ENCODE measurements around the gene UBL4B. TPM values are rescaled to one million over a fixed set of nuclear protein-coding genes. Genes with fewer than 3 reads are reported as not detected.

The UBL4B gene
- total RNA-seq, 1 experiment from 2014 or later = not detected

GRCh38 chr1:110092991-110093390 lies 19.3 kb upstream of the UBL4B start:
- DNase-seq = no peak
- Histone ChIP-seq H3K9me3 (replicated peaks) (no peaks in the 10 kb centered on the region), H3K36me3 (no peaks in the 10 kb centered on the region), H3K4me1 (peaks cover 4% of the 10 kb centered on the region; the same call in 1 of the 2 replicates), H3K4me3 (no peak overlapping the region), H3K27ac (no peak overlapping the region), H3K27me3 (no peaks in the 10 kb centered on the region)

- no peak for DNase-seq
- H3K4me1 ChIP-seq = no peaks in the 10 kb centered on the region; the same call in 1 of the 2 replicates
- H3K27me3 ChIP-seq = no peaks in the 10 kb centered on the region; the same call in 1 of the 2 replicates
- no peak overlapping the region for H3K27ac ChIP-seq
- no peaks in the 10 kb centered on the region for H3K36me3 ChIP-seq
- no peaks in the 10 kb centered on the region for H3K9me3 ChIP-seq (replicated peaks)
- H3K4me3 ChIP-seq = no peak overlapping the region
These were observed 17.1 kb upstream of the UBL4B start for GRCh38 chr1:110094931-110095654.

- H3K36me3 ChIP-seq = no peaks in the 10 kb centered on the region
- DNase-seq = no peak
- H3K4me3 ChIP-seq = no peak overlapping the region
- H3K9me3 ChIP-seq (replicated peaks) = no peaks in the 10 kb centered on the region
- H3K27ac ChIP-seq = no peak overlapping the region
- H3K4me1 ChIP-seq = no peaks in the 10 kb centered on the region
- no peaks in the 10 kb centered on the region; the same call in 1 of the 2 replicates for H3K27me3 ChIP-seq
These were observed 14.6 kb upstream of the UBL4B start for GRCh38 chr1:110097507-110098221.

GRCh38 chr1:110098222-110099026 lies 13.8 kb upstream of the UBL4B start:
- DNase-seq = no peak
- Histone ChIP-seq H3K27me3 (no peaks in the 10 kb centered on the region; the same call in 1 of the 2 replicates), H3K9me3 (replicated peaks) (no peaks in the 10 kb centered on the region), H3K36me3 (no peaks in the 10 kb centered on the region), H3K4me3 (no peak overlapping the region), H3K27ac (no peak overlapping the region), H3K4me1 (no peaks in the 10 kb centered on the region)

GRCh38 chr1:110100335-110100734 lies 11.9 kb upstream of the UBL4B start:
- H3K9me3 ChIP-seq (replicated peaks) = no peaks in the 10 kb centered on the region
- no peak for DNase-seq
- peaks cover 2% of the 10 kb centered on the region; the same call in 1 of the 2 replicates for H3K27me3 ChIP-seq
- H3K27ac ChIP-seq = no peak overlapping the region
- H3K36me3 ChIP-seq = no peaks in the 10 kb centered on the region
- H3K4me1 ChIP-seq = no peaks in the 10 kb centered on the region
- no peak overlapping the region for H3K4me3 ChIP-seq

- Histone ChIP-seq H3K4me3 (no peak overlapping the region), H3K4me1 (no peaks in the 10 kb centered on the region), H3K36me3 (no peaks in the 10 kb centered on the region), H3K27ac (no peak overlapping the region), H3K27me3 (peaks cover 3% of the 10 kb centered on the region; the same call in 1 of the 2 replicates), H3K9me3 (replicated peaks) (no peaks in the 10 kb centered on the region)
- DNase-seq = no peak
These were observed 10.2 kb upstream of the UBL4B start for GRCh38 chr1:110102081-110102480.

GRCh38 chr1:110106013-110106941 lies 6.0 kb upstream of the UBL4B start:
- peak; percentile 62 to 80 for DNase-seq
- no peak overlapping the region for H3K4me3 ChIP-seq
- H3K9me3 ChIP-seq (replicated peaks) = no peaks in the 10 kb centered on the region
- no peaks in the 10 kb centered on the region for H3K4me1 ChIP-seq
- 0 out of 2 replicates have a peak, but pooled peaks cover 10% of the 10 kb centered on the region for H3K27me3 ChIP-seq
- H3K27ac ChIP-seq = no peak overlapping the region
- no peaks in the 10 kb centered on the region for H3K36me3 ChIP-seq

GRCh38 chr1:110107867-110108469 lies 4.3 kb upstream of the UBL4B start:
- H3K9me3 ChIP-seq (replicated peaks) = no peaks in the 10 kb centered on the region
- no peaks in the 10 kb centered on the region for H3K4me1 ChIP-seq
- H3K36me3 ChIP-seq = no peaks in the 10 kb centered on the region
- H3K27me3 ChIP-seq = peaks cover 10% of the 10 kb centered on the region; the same call in 1 of the 2 replicates
- H3K27ac ChIP-seq = no peak overlapping the region
- H3K4me3 ChIP-seq = no peak overlapping the region
- DNase-seq = no peak

- Histone ChIP-seq H3K27ac (no peak overlapping the region), H3K4me1 (no peaks in the 10 kb centered on the region), H3K36me3 (no peaks in the 10 kb centered on the region), H3K4me3 (no peak overlapping the region), H3K27me3 (peaks cover 10% of the 10 kb centered on the region; the same call in 1 of the 2 replicates), H3K9me3 (replicated peaks) (no peaks in the 10 kb centered on the region)
- no peak for DNase-seq
These were observed 1.2 kb upstream of the UBL4B start for GRCh38 chr1:110111081-110111480.

GRCh38 chr1:110112656-110113055 lies 413 bp downstream of the UBL4B start:
- H3K27ac ChIP-seq = no peak overlapping the region
- DNase-seq = no peak
- no peak overlapping the region for H3K4me3 ChIP-seq
- no peaks in the 10 kb centered on the region for H3K36me3 ChIP-seq
- no peaks in the 10 kb centered on the region for H3K4me1 ChIP-seq
- no peaks in the 10 kb centered on the region for H3K9me3 ChIP-seq (replicated peaks)
- peaks cover 12% of the 10 kb centered on the region; the same call in 1 of the 2 replicates for H3K27me3 ChIP-seq

- Histone ChIP-seq H3K27me3 (peaks cover 13% of the 10 kb centered on the region; the same call in 1 of the 2 replicates), H3K27ac (no peak overlapping the region), H3K4me3 (no peak overlapping the region), H3K4me1 (no peaks in the 10 kb centered on the region), H3K36me3 (no peaks in the 10 kb centered on the region), H3K9me3 (replicated peaks) (no peaks in the 10 kb centered on the region)
- DNase-seq = no peak
These were observed 1.3 kb downstream of the UBL4B start for GRCh38 chr1:110113551-110113950.

GRCh38 chr1:110114173-110114572 lies 1.9 kb downstream of the UBL4B start:
- no peak for DNase-seq
- H3K27me3 ChIP-seq = peaks cover 6% of the 10 kb centered on the region; the same call in 1 of the 2 replicates
- no peak overlapping the region for H3K4me3 ChIP-seq
- no peak overlapping the region for H3K27ac ChIP-seq
- H3K4me1 ChIP-seq = no peaks in the 10 kb centered on the region
- no peaks in the 10 kb centered on the region for H3K9me3 ChIP-seq (replicated peaks)
- no peaks in the 10 kb centered on the region for H3K36me3 ChIP-seq

GRCh38 chr1:110114784-110115183 lies 2.5 kb downstream of the UBL4B start:
- Histone ChIP-seq H3K4me1 (no peaks in the 10 kb centered on the region), H3K4me3 (no peak overlapping the region), H3K9me3 (replicated peaks) (no peaks in the 10 kb centered on the region), H3K27ac (no peak overlapping the region), H3K36me3 (no peaks in the 10 kb centered on the region), H3K27me3 (peaks cover 6% of the 10 kb centered on the region; the same call in 1 of the 2 replicates)
- no peak for DNase-seq

Measured in SJCRH30 (cell line).